HG03060 (cell line): ENCODE results near the gene AOX1.
"Not testable (repeated sequence)": the region's sequence is repeated elsewhere in the genome, so short reads cannot be mapped to it uniquely, and the experiment has no call there.

Experiments
- ATAC-seq: cut with Tn5 transposase; IDR thresholded peaks from one replicate; pipeline ENCODE4 v1.9.1; 2021; ENCODE audit warnings: low read depth, moderate number of reproducible peaks; ENCODE audit not compliant: unreplicated experiment

Gene AOX1

DNA sequence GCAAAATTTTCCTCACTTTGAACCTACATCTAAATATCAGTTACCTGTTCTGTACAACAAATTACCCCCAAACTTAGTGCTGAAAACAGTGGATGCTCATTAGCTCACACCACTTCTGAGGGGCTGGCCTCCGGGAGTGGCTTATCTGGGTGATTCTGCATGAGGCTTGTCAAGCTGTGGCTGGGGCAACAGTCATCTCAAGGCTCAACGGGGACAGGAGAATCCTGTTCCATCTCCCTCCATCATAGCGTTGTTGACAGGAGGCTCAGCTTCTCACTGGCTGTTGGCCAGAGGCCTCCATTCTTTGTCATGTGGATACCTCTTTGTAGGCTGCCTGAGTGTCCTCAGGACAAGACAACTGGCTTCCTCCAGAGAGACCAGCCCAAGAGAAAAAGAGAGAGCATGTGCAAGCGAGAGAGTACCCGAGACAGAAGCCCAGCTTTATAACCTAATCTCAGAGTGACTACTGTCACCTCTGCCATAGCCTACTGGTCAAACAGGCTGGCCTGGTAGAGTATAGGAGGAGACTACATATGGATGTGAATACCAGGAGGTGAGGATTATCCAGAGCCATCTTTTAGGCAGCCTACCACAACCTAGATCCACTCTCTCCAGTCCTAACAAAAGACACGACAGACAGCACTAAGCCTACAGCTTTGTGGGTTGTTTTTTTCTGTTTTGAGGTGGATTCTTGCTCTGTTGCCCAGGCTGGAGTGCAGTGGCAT, 79.1 kb downstream of the AOX1 start:
- ATAC-seq: no peak

DNA sequence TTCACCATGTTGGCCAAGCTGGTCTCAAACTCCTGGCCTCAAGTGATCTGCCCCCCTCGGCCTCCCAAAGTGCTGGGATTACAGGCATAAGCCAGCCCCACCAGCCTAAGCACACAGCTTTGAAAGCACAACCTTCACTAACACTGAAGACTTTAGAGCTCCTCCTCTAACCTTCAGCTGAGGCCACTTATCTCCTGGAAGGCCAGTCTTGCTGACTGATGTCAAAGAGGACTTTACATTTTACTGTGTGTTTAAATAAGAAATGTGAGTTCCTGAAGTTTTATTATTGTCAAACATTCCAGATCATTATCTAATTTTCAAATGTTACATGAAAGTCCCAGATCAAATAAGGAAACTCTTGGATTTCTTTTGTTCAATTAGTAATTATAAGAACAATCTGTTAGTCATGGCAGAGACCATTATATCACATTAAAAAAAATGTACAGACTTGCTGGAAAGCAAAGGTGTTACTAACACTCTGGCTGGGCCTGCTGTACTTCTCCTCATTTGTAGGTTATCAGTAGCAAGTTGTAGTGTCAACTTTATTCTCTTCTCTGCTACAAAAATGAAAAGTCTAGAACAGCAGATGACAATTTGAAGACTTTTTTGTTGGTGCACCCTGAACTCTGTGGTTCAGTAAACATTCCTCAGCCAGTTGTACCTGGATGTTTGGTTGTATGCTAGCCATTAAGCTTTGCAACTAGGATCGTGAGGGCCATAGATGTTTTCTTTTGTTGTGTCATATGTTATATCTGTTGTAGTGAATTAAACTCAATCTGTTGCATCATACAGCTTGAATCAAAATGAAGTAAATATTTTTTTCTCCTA, 80.0 kb downstream of the AOX1 start:
- ATAC-seq: no peak

DNA sequence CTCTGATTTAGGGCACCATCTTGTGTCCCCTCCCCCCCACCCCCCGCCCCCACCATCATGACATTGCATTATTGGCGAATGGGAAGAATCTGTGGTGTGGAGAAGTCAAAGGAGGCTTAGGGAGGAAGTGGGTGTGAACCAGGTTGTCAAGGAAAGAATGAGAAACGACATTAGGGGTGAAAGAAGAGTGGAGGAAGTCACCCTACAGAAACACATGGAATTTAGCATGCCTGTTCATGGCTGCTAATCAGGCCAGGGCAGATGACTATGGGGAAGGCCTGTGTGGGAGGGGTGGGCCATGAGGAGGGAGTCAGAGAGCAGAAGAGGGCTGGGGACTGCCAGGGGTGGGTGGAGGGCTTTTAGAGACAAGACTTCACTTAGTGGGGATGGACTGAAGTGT, 81.6 kb downstream of the AOX1 start:
- no peak for ATAC-seq

DNA sequence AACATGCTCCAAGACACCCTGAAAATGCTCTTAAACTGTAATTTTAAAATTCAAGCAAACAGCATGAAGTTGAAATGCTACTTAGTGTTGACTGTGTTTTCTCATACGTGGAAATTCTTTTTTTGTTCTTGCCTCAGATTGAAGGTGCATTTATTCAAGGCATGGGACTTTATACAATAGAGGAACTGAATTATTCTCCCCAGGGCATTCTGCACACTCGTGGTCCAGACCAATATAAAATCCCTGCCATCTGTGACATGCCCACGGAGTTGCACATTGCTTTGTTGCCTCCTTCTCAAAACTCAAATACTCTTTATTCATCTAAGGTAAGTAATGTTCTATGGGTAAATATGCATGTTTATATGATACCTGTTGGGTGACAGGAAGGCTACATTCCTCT, 82.7 kb downstream of the AOX1 start:
- ATAC-seq: no peak

DNA sequence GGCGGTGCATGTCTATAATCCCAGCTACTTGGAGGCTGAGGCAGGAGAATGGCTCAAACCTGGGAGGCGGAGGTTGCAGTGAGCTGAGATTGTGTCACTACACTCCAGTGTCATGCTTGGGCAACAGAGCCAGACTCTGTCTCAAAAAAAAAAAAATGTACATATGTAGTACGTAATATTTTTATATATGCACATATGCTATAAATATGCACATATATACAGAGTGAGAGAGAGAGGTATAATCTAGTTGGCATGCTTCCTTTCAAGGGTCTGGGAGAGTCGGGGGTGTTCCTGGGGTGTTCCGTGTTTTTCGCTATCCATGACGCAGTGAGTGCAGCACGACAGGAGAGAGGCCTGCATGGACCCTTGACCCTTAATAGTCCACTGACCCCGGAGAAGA, 83.5 kb downstream of the AOX1 start:
- no peak for ATAC-seq

DNA sequence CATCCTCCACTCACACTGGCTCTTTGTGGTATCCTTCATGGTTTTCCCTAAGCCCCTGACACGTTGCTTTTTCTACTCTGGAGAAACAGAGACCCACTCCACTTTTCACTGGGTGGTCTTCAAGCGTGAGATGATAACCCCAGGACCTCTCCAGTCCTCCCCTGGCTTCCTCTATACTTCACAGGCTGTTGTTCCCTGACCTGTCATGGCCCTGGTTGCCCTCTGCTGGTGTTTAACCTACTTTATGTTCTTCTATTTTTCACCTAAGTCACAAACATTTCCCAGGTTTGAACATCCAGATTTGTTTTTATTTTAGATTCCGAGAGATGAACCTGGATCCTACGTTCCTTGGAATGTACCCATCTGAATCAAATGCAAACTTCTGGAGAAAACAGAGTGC, 84.5 kb downstream of the AOX1 start:
- no peak for ATAC-seq

DNA sequence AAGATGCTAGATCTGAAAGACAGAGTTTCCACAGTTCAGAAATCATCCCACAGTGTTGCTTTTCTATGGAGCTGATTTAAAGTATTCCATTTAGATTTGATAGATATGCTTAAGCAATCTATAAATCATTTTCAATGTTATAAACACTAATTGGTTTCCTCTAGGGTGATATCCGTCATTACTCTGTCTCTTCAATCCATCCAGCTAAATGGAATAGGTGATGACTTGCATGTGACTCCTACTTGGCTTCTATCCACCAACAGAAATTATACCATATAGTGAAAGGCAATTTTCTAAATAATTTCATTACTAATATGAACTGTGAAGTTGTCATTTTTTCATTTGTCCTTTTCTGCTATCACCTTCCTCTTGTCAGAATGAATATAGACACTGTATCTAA, 84.9 kb downstream of the AOX1 start:
- no peak for ATAC-seq

DNA sequence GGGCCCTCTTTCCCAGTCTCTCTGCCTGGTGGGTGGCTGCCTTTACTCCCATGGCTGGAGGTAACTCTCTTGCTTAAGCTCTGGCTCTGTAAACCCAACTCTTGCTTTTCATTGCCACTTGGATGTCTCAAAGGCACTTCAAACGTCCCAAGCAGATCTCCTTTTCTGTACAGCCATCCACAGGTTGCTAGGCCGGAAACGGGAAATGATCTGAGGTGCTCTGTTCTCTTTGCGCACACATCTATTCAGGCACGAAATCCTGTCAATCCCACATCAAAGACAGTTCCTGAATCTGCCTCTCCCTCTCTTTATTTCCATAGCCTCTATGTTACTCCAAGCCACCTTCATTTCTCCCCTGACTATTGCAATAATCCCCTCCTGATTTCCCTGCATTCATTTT, 87.4 kb downstream of the AOX1 start:
- ATAC-seq: no peak

DNA sequence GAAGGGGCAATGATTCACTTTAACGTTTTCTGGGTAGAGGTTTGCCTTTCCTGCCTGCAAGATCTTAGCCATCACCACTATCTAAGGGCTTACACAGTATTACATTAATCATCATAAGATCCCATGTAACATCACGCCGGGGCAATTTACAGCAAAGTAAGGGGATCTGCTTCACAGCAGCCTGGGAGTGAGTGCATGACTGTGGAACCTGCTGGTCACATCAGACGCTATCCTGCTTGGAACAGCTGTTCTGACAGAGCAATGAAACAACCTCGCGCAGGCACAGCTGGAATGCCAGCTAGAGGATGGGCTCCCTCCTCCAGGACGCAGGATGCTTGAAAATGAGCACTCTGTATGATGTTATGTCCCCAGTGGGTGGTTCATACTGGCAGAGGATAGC, 89.0 kb downstream of the AOX1 start:
- no peak for ATAC-seq

DNA sequence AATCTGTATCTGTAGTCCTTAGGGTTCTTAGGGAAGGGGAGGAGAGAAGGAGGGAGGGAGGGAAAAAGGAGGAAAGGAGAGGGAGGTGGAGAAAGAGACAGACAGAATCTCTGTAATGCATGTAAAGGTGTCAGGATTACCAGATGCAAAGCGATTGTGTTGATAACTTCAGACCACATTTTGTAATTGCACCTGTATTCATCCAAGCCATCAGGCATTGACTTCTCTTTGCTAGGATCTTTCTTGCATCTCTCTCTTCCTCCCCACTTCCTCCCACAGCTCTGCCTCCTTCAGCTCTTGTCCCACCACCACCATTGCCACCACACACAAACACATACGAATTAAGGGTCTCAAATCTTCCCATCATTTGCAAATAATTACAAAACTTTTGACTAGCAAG, 91.4 kb downstream of the AOX1 start:
- no peak for ATAC-seq

DNA sequence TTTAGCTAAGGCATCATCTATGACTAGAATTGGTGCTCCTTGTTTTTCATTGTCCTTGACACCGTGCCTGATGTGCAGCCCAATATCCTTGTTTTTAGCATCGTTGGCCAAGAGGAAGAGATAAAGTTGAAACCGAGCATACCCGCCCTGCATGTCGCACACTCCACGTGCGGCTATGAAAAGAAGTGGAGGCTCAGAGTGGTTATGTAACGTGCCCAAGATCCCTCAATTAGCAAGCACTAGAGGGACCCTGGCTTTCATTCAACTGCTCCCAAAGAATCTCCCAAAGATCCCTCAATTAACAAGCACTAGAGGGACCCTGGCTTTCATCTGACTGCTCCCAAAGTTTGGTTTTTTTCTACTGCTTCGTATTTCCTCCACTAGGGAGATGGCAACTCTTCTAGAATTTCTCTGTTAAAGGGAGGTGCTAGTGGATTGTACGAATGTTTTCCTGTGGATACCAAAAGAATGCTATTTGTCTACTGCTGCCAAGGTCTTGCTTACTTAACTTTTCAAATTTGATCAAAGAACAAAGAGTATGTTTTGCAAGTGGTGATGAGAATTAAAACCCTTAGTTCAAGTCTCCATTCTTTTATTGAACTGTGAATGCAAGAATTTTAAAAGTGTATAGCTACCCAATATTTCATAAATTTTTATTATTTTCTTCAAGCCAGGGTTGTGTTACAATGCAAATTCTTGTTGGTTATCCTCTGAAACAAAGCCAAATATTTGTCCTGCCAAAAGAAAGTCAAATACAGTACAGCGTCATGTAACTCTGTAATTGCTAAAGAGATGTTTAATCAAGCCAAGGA, 92.1 kb downstream of the AOX1 start:
- ATAC-seq: no peak

DNA sequence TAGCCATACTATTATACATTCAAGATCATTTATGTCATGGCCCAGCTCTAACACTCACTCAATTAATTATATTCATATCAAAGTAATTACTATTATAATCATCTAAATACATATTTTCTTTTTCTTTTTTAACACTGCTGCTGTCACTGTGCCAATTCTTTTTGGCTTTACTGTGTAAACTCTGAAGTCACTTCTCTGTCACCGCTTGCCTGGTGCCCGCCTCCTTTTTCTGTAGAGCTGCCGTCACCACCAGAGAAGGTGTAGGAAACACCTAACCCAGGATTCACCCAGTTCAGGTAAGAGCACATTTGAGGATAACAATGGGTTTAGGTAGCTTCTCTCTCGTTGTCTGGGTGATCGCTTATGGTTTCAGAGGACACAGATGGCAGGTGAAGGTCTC, 93.3 kb downstream of the AOX1 start:
- ATAC-seq: no peak

DNA sequence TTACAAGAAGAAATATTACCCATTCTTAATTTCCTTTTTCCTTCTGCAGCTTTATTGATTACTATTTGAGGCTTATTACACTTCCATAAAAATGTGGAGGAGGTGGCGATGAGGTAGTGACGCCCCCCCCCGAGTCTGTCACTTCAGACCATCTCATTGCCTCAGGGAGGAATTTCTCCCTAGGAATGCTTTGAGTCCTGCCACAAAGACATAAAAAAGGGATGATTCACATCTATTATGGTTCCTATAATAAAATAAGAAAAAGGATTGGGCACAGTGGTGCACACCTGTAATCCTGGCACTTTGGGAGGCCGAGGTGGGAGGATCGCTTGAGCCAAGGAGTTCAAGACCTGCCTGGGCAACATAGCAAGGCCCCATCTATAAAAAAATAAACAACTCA, 93.7 kb downstream of the AOX1 start:
- no peak for ATAC-seq

DNA sequence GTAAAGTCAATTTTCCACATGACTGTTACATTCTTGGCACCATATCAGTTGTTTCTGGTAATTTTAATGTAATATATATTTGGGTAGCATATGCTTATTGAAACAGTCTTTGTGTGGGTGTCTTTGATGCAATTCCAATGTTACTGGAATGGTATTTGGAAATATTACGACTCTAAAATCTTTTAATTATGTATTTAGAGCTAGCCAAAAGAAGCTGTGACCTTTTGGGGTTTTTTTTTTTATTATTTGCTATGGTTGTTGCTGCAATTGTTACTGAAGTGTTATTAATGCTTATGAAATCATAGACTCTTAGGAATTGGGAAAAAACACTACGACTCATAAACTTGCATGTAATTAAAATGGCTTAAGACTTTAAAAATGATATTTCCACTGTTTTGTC, 95.9 kb downstream of the AOX1 start:
- no peak for ATAC-seq

DNA sequence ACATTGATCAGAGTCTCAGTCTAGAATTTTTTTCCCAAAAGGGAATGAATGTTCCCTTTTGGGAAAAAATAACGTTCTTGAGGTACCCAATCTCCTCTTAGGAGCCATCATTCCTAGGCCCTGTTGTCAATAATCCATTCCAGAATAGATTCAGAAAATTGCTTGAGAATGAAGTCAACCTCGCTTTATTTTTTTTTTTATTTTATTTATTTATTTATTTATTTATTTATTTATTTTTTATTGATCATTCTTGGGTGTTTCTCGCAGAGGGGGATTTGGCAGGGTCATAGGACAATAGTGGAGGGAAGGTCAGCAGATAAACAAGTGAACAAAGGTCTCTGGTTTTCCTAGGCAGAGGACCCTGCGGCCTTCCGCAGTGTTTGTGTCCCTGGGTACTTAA, 96.6 kb downstream of the AOX1 start:
- not testable (repeated sequence) for ATAC-seq

DNA sequence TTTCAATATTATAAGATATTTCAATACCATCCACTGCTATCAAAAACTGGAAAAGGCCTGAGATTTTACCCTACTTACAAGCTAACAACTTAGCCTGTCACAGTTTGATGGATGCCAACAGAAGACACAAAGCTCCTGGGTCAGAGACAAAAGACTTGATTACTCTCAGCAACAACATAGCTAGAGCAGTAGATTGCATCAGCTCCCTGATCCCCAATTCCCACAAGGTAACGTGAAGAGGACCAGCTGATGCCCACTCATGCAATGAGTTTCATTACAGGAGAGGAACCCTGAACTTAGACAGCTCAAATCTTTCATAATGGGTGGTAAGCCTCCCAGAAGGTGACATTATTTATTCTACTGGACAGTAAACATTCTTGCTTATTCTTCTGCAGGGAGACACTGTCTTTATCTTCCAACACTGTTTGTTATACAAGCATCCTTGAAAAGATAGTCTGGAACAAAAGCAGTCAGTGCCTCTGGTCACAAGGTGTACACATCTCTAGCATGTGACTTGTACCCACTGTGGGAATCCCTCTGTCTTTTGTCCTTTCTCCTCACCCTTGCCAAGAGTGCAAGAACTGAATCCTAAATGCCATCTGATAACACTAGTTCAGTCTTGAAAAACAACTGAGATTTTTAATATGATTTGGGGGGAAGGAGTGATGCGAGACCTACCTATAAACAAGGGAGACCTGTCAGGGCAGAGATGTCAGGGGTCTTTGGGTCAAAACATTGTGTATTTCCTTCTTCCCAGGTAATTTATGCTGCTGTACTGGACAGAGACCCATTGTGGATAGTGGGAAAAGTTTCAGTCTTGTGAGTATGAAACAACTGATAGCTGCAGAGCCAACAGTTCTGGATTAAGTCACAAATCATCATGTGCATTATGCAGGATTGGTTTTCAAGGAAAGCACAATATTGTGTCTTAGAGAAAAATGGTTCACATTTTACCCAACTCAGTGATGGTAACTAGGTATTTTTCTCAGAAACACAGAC, 102.4 kb downstream of the AOX1 start:
- no peak for ATAC-seq

DNA sequence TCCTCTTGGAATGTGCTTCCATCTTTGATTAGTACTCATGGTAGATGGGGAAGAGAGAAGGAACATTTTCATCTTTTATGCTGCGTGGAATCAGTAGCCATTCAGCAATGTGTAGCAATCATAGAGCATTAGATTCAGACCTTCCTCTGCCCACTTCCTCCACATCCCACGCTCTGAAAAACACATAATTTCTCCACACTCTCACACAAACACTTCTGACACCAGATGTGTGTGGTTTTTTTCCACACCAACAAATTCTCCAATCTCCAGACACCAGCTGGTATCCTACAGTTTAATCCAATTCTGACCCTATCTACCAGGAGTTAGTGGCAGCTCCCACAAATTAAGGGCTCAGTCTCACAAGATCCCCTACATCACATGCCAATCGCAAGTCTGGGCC, 103.3 kb downstream of the AOX1 start:
- ATAC-seq: no peak

DNA sequence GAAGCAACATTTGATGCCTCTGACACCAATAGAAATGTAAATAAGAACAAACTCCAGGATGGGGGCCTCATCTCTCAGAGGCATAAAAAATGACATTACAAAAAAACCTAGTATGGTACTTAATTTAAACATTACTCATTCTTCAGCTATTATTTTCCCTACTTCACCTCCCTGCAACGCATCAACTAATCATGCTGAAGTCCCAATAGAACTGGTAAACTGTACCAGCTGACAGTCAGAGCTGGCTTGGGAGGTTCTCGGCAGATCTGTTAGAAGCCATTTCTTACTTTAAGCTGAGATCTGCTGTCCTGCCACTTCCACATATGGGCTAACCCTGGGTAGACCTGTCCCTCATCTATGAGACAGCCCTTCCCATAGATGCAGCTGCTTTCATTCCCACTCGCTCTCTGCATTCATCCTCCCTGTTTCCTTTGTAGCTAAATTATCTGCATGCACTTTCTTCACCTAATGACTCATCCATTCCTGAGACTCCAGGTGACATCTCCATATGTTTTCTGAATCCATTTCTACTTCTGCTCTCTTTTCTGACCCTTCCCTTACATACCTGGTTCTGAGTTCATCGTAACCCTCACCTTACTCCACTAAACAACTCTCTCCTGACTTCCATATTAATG, 108.1 kb downstream of the AOX1 start:
- ATAC-seq: no peak

DNA sequence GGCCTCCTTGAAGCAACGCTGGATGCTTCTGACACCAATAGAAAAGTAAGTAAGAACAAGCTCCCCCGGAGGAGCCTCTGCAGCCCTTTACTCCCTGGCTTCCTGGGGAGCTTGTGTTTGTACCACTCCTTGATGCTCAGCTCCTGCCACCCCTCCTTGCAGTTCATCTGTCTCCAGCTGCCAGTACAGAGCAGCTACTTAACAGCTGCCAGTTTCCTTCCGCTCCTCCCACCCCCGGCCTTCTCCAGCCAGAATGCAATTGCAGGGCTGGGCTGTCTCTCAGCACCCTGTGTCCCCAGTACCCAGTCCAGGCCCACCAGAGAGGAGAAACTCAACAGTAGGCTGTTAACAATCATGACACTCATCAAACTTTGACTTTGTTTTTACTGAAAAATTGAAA, 109.4 kb downstream of the AOX1 start:
- ATAC-seq: no peak

DNA sequence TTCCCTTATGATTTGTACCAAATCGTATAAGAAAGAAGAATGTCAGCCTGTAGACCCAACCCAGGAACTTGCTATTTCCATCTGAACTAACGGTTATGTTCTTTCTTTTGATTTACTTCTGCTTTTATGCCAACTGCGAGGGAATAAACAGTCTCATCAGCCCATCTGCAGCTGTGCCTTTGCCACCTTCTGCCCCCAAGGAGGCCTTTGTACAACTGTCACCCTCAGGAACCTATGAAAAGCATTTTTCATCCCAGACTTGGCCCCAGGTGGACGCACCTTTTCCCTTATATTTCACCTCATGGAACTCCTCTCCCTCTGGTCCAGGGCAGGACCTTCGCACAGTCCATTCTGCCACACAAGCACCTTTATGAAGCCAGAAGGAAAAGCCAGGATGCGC, 109.8 kb downstream of the AOX1 start:
- ATAC-seq: no peak
